Colonic mucosa (tissue), 4 donors: ENCODE data around the gene MIEF1. TPM values are rescaled to one million over a fixed set of nuclear protein-coding genes. Genes with fewer than 3 reads are reported as not detected.

Experiments
- DNase-seq: peaks from one replicate; pipeline ENCODE4 v3.0.0-alpha.2; 2020
- H3K27ac ChIP-seq: fragments of 200-600 bp; one replicate; pipeline ENCODE4 v1.8.0; 2021
- H3K27me3 ChIP-seq: fragments of 200-600 bp; one replicate; pipeline ENCODE4 v1.8.0; 2021
- H3K36me3 ChIP-seq: fragments of 200-600 bp; one replicate; pipeline ENCODE4 v1.8.0; 2021
- H3K4me1 ChIP-seq: fragments of 200-600 bp; one replicate; pipeline ENCODE4 v1.8.0; 2021; ENCODE audit warnings: mild to moderate bottlenecking
- H3K4me3 ChIP-seq: fragments of 200-600 bp; one replicate; pipeline ENCODE4 v1.8.0; 2021
- H3K9ac ChIP-seq, 2 donors: one replicate each; pipeline ENCODE4 v1.7.0; 2013; ENCODE audit warnings: control low read depth in 2 of 2, low read depth in 2 of 2, low read length in 2 of 2
- H3K9me3 ChIP-seq: fragments of 200-600 bp; one replicate; pipeline ENCODE4 v1.8.0; 2021
- CTCF ChIP-seq: fragments of 200-600 bp; IDR thresholded peaks from one replicate; pipeline ENCODE4 v1.8.0; 2022; ENCODE audit warnings: antibody characterized with exemption, mild to moderate bottlenecking
- intact Hi-C: fragments of 100-400 bp; cut with DNase I; formaldehyde crosslinking; loops from one replicate; pipeline ENCODE4 v1.14.1; 2022
- total RNA-seq, 2 donors: library from RNA; stranded (reverse); fragmentation: NEBNext Ultra II Directional in 1 of 2; extraction: Animal tissue kit (Norgen Biotek cat#: 25700) in 1 of 2; gene quantifications; one replicate each; pipeline ENCODE4 v1.2.1, GENCODE V29; 2021
- donor health status: healthy.
- donor health status: DM: no; HTN: no; CAD: no.
- donor health status: DM: no; HTN: no; CAD: no.

MIEF1 gene
- total RNA-seq, 2 donors from 2014 or later: 28.6 to 36.6 TPM

DNA sequence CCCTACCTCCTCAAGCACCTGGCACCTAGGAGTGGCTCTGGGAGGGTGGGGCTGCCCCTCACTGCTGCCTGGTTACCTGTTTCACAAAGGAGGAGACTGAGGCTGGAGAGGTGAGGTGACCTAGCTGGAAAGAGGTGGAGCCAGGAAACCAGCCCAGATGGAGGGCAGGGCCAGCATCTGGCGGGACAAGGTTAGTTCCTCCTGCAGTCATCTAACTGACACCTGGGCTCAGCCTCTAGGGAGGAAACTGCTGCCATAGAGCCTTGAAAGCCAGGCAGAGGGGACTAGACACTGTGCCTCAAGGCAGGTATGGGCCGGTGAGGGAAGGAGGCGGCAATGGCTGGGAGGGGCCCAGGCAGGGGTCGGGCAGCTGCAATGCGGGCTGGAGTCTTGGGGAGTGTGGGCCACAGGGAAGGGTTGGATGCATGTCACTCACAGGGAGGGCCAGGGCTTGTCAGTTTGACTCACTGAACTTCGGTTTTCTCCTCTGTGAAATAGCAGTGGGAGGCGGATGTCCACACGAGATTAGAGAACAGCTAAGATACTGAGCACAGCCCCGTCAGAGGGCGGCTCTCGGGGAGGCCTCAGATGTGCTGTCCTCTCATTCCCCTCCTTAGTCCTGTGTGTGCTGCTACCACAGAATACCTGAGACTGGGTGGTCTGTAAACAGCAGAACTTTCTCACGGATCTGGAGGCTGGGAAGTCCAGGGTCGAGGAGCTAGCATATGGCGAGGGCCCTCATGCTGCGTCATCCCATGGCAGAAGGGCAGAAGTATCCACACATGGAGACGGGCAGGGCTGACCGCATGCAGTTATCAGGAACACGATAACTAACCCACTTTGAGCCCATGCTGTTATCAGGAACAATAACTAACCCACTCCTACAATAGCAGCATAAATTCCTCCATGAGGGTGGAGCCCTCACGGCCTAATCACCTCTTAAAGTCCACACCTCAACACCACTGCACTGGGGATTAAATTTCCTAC, 29.2 kb upstream of the MIEF1 start:
- intact Hi-C loops: no loop called here
- no peaks in the 10 kb centered on the region for H3K9me3 ChIP-seq
- peak overlapping the region; percentile 14 for H3K4me3 ChIP-seq
- H3K27me3 ChIP-seq: no peaks in the 10 kb centered on the region
- TF ChIP-seq CTCF: no peak
- peak; percentile 93 for DNase-seq
- H3K36me3 ChIP-seq: no peaks in the 10 kb centered on the region
- H3K4me1 ChIP-seq: peaks cover 35% of the 10 kb centered on the region
- peak overlapping the region; percentile 69 for H3K27ac ChIP-seq
- H3K9ac ChIP-seq: peak overlapping the region in 1 of 2 donors; percentile 53

GRCh38 chr22:39473851-39474250, 28.2 kb upstream of the MIEF1 start:
- peak overlapping the region in 1 of 2 donors; percentile 4 for H3K9ac ChIP-seq

DNA sequence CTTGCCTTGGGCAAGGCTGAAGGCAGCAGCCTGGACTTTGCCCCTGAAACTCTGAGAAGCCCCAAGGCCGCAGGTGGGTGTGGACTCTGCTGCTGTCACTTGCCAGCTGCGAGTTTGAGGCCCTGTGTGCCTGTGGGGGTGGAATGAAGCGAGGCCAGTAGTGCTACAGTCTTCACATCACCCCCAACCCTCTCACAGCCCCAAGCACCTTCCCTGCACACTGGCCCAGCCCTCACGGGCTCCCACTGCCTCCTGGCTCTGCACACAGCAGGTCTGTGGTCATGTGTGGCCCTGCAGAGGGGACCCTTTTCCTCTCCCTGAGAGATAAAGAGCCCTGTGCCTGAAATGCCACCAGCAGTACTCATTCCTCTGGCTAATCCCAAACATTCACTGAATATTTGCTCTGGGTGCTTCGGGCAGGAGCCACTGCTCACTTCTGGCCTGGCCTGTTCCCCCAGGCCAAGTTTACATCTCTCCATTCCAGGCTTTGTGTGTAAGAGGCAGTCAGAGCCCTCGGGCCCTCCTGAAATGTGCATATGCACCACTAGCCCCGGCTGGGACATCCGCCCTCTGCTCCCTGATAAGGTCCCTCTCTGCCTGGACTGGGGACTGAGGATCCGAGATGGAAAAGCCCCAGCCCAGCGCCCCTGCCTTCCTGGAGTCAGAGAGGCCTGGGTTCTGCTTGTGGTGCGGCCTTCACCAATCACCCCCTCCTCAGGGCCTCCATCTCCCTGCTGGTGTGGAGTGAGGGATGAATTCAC, 27.6 kb upstream of the MIEF1 start:
- no peak for TF ChIP-seq CTCF
- H3K27ac ChIP-seq: peak overlapping the region; percentile 69
- no peaks in the 10 kb centered on the region for H3K36me3 ChIP-seq
- no peaks in the 10 kb centered on the region for H3K9me3 ChIP-seq
- peak; percentile 83 for DNase-seq
- H3K9ac ChIP-seq: peak overlapping the region in 1 of 2 donors; percentile 4
- H3K4me3 ChIP-seq: peak overlapping the region; percentile 14
- intact Hi-C loops: no loop called here
- no peaks in the 10 kb centered on the region for H3K27me3 ChIP-seq
- peaks cover 29% of the 10 kb centered on the region for H3K4me1 ChIP-seq

More at GRCh38 chr22:39473851-39474250, 28.2 kb upstream of the MIEF1 start:
- no peak for DNase-seq
- Histone ChIP-seq H3K27ac (peak overlapping the region; percentile 69), H3K4me1 (peaks cover 35% of the 10 kb centered on the region), H3K9me3 (no peaks in the 10 kb centered on the region), H3K4me3 (peak overlapping the region; percentile 14), H3K36me3 (no peaks in the 10 kb centered on the region), H3K27me3 (no peaks in the 10 kb centered on the region)
- no peak for TF ChIP-seq CTCF
- intact Hi-C loops: no loop called here

DNA sequence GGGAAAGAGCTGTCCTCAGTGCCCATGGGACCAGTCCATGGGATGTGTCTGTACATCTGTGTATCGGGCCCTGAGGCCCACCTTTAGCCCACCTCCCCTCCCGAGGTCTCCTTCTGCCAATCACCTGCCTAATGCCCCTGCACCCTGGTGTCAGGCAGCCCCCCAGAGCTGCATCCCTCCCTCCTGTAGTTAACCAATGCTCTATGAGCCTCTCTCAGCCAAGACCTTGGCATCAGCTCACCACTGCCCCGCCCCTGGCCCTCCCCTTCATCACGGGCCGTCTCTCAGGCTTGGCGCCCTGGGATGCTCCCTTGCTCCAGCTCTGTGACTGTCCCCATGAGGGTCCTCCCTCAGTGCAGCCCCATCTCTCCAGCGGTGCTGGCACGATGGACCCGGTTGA, 26.8 kb upstream of the MIEF1 start:
- no peaks in the 10 kb centered on the region for H3K9me3 ChIP-seq
- intact Hi-C loops: no loop called here
- H3K4me1 ChIP-seq: peaks cover 24% of the 10 kb centered on the region
- H3K9ac ChIP-seq: no peak overlapping the region
- H3K27me3 ChIP-seq: no peaks in the 10 kb centered on the region
- DNase-seq: no peak
- no peak for TF ChIP-seq CTCF
- H3K4me3 ChIP-seq: no peak overlapping the region
- no peak overlapping the region for H3K27ac ChIP-seq
- H3K36me3 ChIP-seq: no peaks in the 10 kb centered on the region

DNA sequence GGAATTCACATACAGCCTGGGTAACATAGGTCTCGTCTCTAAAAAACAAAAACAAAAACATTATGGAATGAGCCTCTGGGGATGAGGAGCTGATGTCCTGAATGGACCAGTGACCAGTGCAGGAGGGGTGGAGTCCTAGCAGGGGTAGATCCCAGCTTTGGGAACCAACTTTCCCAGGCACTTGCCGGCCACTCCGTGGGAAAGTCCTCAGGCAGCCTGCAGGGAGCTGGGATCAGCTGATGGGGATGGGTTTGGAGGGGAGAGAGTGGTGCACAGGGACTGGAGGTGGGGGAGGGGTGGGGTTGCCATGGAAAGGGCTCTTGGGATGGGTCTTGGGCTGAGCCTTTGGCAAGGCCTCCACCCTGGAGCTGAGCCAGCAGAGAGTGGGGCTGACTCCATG, 26.2 kb upstream of the MIEF1 start:
- H3K36me3 ChIP-seq: no peaks in the 10 kb centered on the region
- H3K9ac ChIP-seq: no peak overlapping the region
- TF ChIP-seq CTCF: no peak
- H3K27ac ChIP-seq: no peak overlapping the region
- no peak for DNase-seq
- peaks cover 24% of the 10 kb centered on the region for H3K4me1 ChIP-seq
- H3K9me3 ChIP-seq: no peaks in the 10 kb centered on the region
- no peaks in the 10 kb centered on the region for H3K27me3 ChIP-seq
- intact Hi-C loops: no loop called here
- H3K4me3 ChIP-seq: no peak overlapping the region
